Measurements from ENCODE around the gene FAM107B.

The FAM107B gene

DNA sequence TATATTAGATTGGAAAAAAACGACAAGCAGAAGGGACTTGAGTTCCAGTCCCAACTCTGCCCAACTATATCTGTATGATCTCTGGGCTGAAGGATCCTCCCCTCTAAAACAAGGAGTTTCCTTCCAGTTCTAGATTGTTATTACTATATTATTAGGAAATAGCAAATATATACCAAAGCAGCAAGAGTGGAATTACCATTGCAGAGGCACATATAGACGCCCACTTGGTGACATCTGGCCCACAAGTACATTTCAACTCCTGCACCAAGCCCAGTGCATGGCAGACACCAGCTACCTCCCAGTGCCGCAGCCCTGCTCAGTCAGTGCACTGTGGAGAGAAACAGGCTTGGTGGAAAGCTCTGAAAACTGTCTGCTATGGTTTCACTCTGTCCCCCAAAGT, 201.9 kb downstream of the FAM107B start:
- H2AFZ ChIP-seq (ENCODE audit: low read depth, low read length): no peak overlapping the region
- peaks cover 18% of the 10 kb centered on the region for H3K79me1 ChIP-seq (replicated peaks; ENCODE audit: low read length, poor library complexity, severe bottlenecking)
- H4K8ac ChIP-seq (ENCODE audit: low read length): no peak overlapping the region

GRCh38 chr10:14571866-14572507, 202.7 kb downstream of the FAM107B start:
- 90% methylated on average over 10 of the region's 10 CpGs for WGBS
- H3K27me3 ChIP-seq (ENCODE audit: control insufficient read depth in 1 of 2, insufficient read depth in 1 of 2, low read length in 2 of 2): no peaks in the 10 kb centered on the region
- H3K9me3 ChIP-seq (ENCODE audit: control insufficient read depth, low read length): no peaks in the 10 kb centered on the region
- no peak overlapping the region for H4K91ac ChIP-seq (ENCODE audit: low read length)
- H3K4ac ChIP-seq (ENCODE audit: low read depth in 1 of 2, low read length in 2 of 2): no peak overlapping the region
- H2BK15ac ChIP-seq (ENCODE audit: low read depth, poor library complexity, severe bottlenecking): no peak overlapping the region
- no peak overlapping the region for H3K23ac ChIP-seq (ENCODE audit: low read length in 2 of 2)
- H2AK5ac ChIP-seq (ENCODE audit: low read length, severe bottlenecking): no peak overlapping the region
- H3K79me1 ChIP-seq (replicated peaks; ENCODE audit: low read length, poor library complexity, severe bottlenecking): peaks cover 24% of the 10 kb centered on the region
- no peak overlapping the region for H2BK12ac ChIP-seq (ENCODE audit: low read length in 2 of 2)
- no peak overlapping the region for H4K8ac ChIP-seq (ENCODE audit: low read length)
- H3K4me3 ChIP-seq (ENCODE audit: insufficient read depth in 1 of 2, low read depth in 1 of 2, low read length in 2 of 2): no peak overlapping the region
- H3K18ac ChIP-seq (ENCODE audit: low read depth in 1 of 2, low read length in 2 of 2): no peak overlapping the region
- H2BK5ac ChIP-seq (ENCODE audit: low read depth, low read length, poor library complexity, severe bottlenecking): no peak overlapping the region
- no peak overlapping the region for H3K14ac ChIP-seq (ENCODE audit: low read length in 2 of 2)
- H2BK120ac ChIP-seq (ENCODE audit: low read depth, low read length): no peak overlapping the region
- no peak overlapping the region for H3K4me2 ChIP-seq (ENCODE audit: low read length, poor library complexity, severe bottlenecking)
- no peak overlapping the region for H2AFZ ChIP-seq (ENCODE audit: low read depth, low read length)
- H3K36me3 ChIP-seq (ENCODE audit: control insufficient read depth in 1 of 2, insufficient read depth in 2 of 2, low read depth in 1 of 2, low read length in 2 of 2): peaks cover 0 to 12% of the 10 kb centered on the region in 2 experiments
- no peak overlapping the region for H3K9ac ChIP-seq (ENCODE audit: low read length)
- H3K4me1 ChIP-seq (ENCODE audit: control insufficient read depth, insufficient read depth, low read depth, low read length): peaks cover 4% of the 10 kb centered on the region
- DNase-seq: peak; percentile 45
- H3K27ac ChIP-seq (ENCODE audit: low read length, poor library complexity, severe bottlenecking): peak overlapping the region; percentile 29

More for the DNA sequence above, 201.9 kb downstream of the FAM107B start:
- no peak overlapping the region for H3K18ac ChIP-seq (ENCODE audit: low read depth in 1 of 2, low read length in 2 of 2)
- H3K27ac ChIP-seq (ENCODE audit: low read length, poor library complexity, severe bottlenecking): no peak overlapping the region
- H3K23ac ChIP-seq (ENCODE audit: low read length in 2 of 2): no peak overlapping the region
- no peak overlapping the region for H2BK15ac ChIP-seq (ENCODE audit: low read depth, poor library complexity, severe bottlenecking)
- H2BK5ac ChIP-seq (ENCODE audit: low read depth, low read length, poor library complexity, severe bottlenecking): no peak overlapping the region
- no peak for DNase-seq
- WGBS: 100% methylated on average over 2 of the region's 3 CpGs
- no peak overlapping the region for H3K9ac ChIP-seq (ENCODE audit: low read length)
- H3K4ac ChIP-seq (ENCODE audit: low read depth in 1 of 2, low read length in 2 of 2): no peak overlapping the region
- no peak overlapping the region for H2BK120ac ChIP-seq (ENCODE audit: low read depth, low read length)
- no peak overlapping the region for H3K4me2 ChIP-seq (ENCODE audit: low read length, poor library complexity, severe bottlenecking)
- H4K91ac ChIP-seq (ENCODE audit: low read length): no peak overlapping the region
- H2AK5ac ChIP-seq (ENCODE audit: low read length, severe bottlenecking): no peak overlapping the region
- H3K4me1 ChIP-seq (ENCODE audit: control insufficient read depth, insufficient read depth, low read depth, low read length): peaks cover 4% of the 10 kb centered on the region
- no peaks in the 10 kb centered on the region for H3K9me3 ChIP-seq (ENCODE audit: control insufficient read depth, low read length)
- H3K36me3 ChIP-seq (ENCODE audit: control insufficient read depth in 1 of 2, insufficient read depth in 2 of 2, low read depth in 1 of 2, low read length in 2 of 2): peaks cover 0 to 6% of the 10 kb centered on the region in 2 experiments
- H3K14ac ChIP-seq (ENCODE audit: low read length in 2 of 2): no peak overlapping the region
- H2BK12ac ChIP-seq (ENCODE audit: low read length in 2 of 2): no peak overlapping the region
- no peaks in the 10 kb centered on the region for H3K27me3 ChIP-seq (ENCODE audit: control insufficient read depth in 1 of 2, insufficient read depth in 1 of 2, low read length in 2 of 2)
- H3K4me3 ChIP-seq (ENCODE audit: insufficient read depth in 1 of 2, low read depth in 1 of 2, low read length in 2 of 2): no peak overlapping the region

- H3K4me2 ChIP-seq (ENCODE audit: low read length, poor library complexity, severe bottlenecking): no peak overlapping the region
- H3K79me1 ChIP-seq (replicated peaks; ENCODE audit: low read length, poor library complexity, severe bottlenecking): peaks cover 27% of the 10 kb centered on the region
- H3K9ac ChIP-seq (ENCODE audit: low read length): no peak overlapping the region
- H2BK12ac ChIP-seq (ENCODE audit: low read length in 2 of 2): no peak overlapping the region
- H2BK120ac ChIP-seq (ENCODE audit: low read depth, low read length): no peak overlapping the region
- H3K9me3 ChIP-seq (ENCODE audit: control insufficient read depth, low read length): no peaks in the 10 kb centered on the region
- 93% methylated on average over 1 of the region's 1 CpG for WGBS
- H3K14ac ChIP-seq (ENCODE audit: low read length in 2 of 2): no peak overlapping the region
- H3K36me3 ChIP-seq (ENCODE audit: control insufficient read depth in 1 of 2, insufficient read depth in 2 of 2, low read depth in 1 of 2, low read length in 2 of 2): peaks cover 0 to 16% of the 10 kb centered on the region in 2 experiments
- no peak overlapping the region for H2BK15ac ChIP-seq (ENCODE audit: low read depth, poor library complexity, severe bottlenecking)
- H2BK5ac ChIP-seq (ENCODE audit: low read depth, low read length, poor library complexity, severe bottlenecking): no peak overlapping the region
- peak overlapping the region; percentile 39 for H2AK5ac ChIP-seq (ENCODE audit: low read length, severe bottlenecking)
- no peak overlapping the region for H2AFZ ChIP-seq (ENCODE audit: low read depth, low read length)
- no peak overlapping the region for H3K23ac ChIP-seq (ENCODE audit: low read length in 2 of 2)
- no peak for DNase-seq
- H3K4ac ChIP-seq (ENCODE audit: low read depth in 1 of 2, low read length in 2 of 2): no peak overlapping the region
- no peak overlapping the region for H3K27ac ChIP-seq (ENCODE audit: low read length, poor library complexity, severe bottlenecking)
- H3K27me3 ChIP-seq (ENCODE audit: control insufficient read depth in 1 of 2, insufficient read depth in 1 of 2, low read length in 2 of 2): no peaks in the 10 kb centered on the region
- no peak overlapping the region for H3K4me3 ChIP-seq (ENCODE audit: insufficient read depth in 1 of 2, low read depth in 1 of 2, low read length in 2 of 2)
- H3K18ac ChIP-seq (ENCODE audit: low read depth in 1 of 2, low read length in 2 of 2): no peak overlapping the region
- H3K4me1 ChIP-seq (ENCODE audit: control insufficient read depth, insufficient read depth, low read depth, low read length): peaks cover 4% of the 10 kb centered on the region
- H4K8ac ChIP-seq (ENCODE audit: low read length): no peak overlapping the region
- H4K91ac ChIP-seq (ENCODE audit: low read length): no peak overlapping the region
These were observed 203.9 kb downstream of the FAM107B start for GRCh38 chr10:14570800-14571199.

DNA sequence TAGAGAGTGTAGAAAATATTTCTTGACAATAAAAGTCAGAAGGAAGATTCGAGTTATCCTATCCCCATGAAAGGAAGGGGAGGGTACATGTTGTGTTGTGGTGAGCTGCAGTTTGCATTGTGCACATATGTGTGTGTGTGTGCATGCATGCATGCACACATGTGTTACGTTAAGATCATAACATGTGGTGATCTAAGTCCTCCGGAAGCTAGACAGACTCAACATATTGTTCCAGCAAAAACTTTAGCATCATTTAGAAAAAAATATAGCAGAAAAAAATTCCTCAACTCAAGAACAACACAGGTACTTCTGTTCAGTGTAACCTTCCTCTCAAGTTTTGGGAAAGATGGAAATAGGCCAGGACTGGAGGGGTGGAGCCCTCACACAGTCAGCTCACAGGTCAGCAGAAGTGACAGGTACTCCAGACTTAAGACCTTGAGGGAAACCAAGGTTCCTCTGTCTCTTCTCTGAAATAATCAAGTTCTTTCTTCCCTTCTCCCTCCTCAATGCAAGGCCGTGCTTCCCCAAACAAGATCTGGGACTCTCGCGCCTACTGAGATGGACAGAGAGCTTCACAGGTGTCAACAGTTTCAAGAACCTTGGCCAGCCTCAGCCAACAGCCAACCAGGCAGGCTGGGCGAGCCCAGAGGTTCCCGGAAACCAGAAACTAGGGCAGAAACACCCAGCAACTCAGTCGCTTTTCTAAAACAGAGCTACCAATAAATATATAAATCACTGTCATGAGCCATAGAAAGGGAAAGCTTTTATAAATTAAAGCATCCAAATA, 205.2 kb downstream of the FAM107B start:
- Histone ChIP-seq H3K23ac (ENCODE audit: low read length in 2 of 2) (no peak overlapping the region), H2BK15ac (ENCODE audit: low read depth, poor library complexity, severe bottlenecking) (no peak overlapping the region), H3K4me1 (ENCODE audit: control insufficient read depth, insufficient read depth, low read depth, low read length) (peaks cover 6% of the 10 kb centered on the region), H2BK120ac (ENCODE audit: low read depth, low read length) (no peak overlapping the region), H3K27ac (ENCODE audit: low read length, poor library complexity, severe bottlenecking) (no peak overlapping the region), H3K27me3 (ENCODE audit: control insufficient read depth in 1 of 2, insufficient read depth in 1 of 2, low read length in 2 of 2) (no peaks in the 10 kb centered on the region), H3K36me3 (ENCODE audit: control insufficient read depth in 1 of 2, insufficient read depth in 2 of 2, low read depth in 1 of 2, low read length in 2 of 2) (peaks cover 0 to 16% of the 10 kb centered on the region in 2 experiments), H4K8ac (ENCODE audit: low read length) (no peak overlapping the region), H3K4me3 (ENCODE audit: insufficient read depth in 1 of 2, low read depth in 1 of 2, low read length in 2 of 2) (no peak overlapping the region), H3K18ac (ENCODE audit: low read depth in 1 of 2, low read length in 2 of 2) (no peak overlapping the region), H3K79me1 (replicated peaks; ENCODE audit: low read length, poor library complexity, severe bottlenecking) (peaks cover 29% of the 10 kb centered on the region), H4K91ac (ENCODE audit: low read length) (no peak overlapping the region), H3K9ac (ENCODE audit: low read length) (no peak overlapping the region), H2AK5ac (ENCODE audit: low read length, severe bottlenecking) (no peak overlapping the region), H2BK12ac (ENCODE audit: low read length in 2 of 2) (no peak overlapping the region), H3K4ac (ENCODE audit: low read depth in 1 of 2, low read length in 2 of 2) (no peak overlapping the region), H3K4me2 (ENCODE audit: low read length, poor library complexity, severe bottlenecking) (no peak overlapping the region), H2AFZ (ENCODE audit: low read depth, low read length) (no peak overlapping the region), H3K9me3 (ENCODE audit: control insufficient read depth, low read length) (no peaks in the 10 kb centered on the region), H3K14ac (ENCODE audit: low read length in 2 of 2) (no peak overlapping the region), H2BK5ac (ENCODE audit: low read depth, low read length, poor library complexity, severe bottlenecking) (no peak overlapping the region)
- 96% methylated on average over 6 of the region's 9 CpGs for WGBS
- no peak for DNase-seq

Measured in mesenchymal stem cell (in vitro differentiated cells and primary cell).